T-helper 1 cell (primary cell): ENCODE data around the gene PLCH1.

Experiments
- DNase-seq, 5 donors: peaks; one replicate each; pipeline ENCODE4 v3.0.0-alpha.2; 2012 to 2020

The PLCH1 gene

DNA sequence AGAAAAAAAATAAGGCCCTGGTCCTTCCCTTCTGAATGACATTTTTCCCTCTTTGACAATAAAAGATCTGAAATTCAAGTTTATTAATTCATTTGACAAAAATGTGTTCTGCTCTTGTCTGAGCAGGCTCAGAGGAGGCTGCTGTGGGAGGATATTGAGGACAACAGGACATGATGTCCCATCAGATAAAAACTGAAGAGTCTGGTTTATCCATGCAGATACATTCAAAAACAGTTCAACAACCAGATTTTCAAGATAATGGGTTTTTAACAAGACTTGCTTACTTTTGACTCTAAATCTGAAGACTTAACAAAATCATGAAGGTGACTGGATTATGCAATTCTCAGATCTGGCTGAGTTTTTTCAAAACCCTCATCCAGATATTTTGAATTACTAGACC, 414.5 kb downstream of the PLCH1 start:
- DNase-seq: no peak

DNA sequence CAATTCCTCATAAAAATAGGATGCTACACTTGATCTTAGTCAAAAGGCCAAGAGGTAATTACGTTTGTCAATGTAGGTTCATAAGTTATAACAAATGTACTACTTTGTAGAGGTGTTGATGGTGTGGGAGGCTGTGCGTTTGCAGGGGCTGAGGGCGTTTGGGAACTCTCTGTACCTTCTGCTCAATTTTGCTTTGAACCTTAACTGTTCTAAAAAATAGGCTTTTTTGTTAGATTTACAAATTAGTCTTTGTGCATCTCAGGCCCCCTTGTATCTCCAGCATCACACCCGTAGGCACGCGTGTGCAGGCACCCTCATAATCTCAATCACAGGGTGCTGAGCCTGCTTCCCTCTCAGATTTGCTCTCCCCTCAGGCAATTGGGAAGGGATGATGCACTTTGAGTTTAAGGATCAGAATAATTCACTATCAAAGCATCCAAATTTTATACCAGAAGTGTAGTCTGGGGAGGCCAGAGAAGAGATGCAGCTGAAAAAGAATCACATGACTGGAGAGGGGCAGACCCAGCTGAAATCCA, 415.3 kb downstream of the PLCH1 start:
- no peak for DNase-seq

DNA sequence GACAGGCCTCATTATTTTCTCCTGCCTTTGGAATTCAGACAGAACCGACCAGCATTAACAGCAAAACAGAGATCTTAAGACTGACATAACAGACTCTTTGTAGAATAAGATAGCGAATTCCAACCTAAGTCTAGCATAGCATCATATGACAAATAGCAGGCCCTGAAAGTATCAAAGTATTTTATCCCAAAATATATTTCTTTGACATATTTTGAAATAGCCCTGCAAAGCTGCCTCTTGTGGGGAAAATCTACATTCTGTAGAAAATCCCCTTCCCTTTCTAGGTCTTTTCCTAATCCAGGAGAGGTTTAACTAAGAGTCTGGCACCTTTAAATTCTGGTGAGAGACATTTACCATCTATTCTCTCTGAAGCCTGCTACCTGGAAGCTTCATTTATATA, 417.0 kb downstream of the PLCH1 start:
- DNase-seq: no peak

DNA sequence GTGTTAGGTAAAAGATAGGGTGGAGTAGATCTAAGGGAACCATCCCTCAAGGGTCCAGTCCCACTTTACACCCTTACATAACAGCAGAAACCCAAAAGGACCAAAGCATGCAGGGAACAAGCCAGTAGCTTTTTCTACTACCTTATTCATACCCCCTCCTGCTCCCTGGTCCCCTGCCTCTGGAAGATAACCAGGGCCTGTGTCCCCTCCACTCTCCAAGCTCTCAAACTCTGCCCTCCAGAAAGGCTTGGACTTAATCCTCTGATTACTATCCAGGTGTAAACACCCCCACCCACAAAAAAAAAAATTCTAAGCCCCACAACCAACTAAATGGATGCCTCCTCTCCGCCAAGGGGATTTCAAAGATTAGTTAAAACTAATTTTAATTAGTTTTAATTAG, 417.4 kb downstream of the PLCH1 start:
- no peak for DNase-seq

DNA sequence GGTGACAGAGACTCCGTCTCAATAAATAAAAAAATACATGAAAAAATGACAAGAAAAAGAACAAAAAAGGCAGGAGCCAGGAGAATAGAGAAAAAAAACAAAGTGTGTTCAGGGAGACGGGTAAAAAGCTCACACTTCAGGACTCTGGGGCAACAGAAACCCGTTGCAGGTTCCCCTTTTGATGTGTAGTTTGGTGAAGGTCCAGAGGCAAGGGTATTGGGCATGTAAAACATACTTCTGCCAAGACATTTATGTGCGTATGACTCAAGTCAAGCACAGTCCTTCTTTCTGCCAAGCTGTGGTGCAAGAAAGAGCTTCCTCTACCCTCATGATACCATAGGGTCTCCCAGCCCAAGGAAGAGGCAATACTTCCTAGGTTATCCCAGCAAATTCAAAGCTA, 418.0 kb downstream of the PLCH1 start:
- DNase-seq: no peak

DNA sequence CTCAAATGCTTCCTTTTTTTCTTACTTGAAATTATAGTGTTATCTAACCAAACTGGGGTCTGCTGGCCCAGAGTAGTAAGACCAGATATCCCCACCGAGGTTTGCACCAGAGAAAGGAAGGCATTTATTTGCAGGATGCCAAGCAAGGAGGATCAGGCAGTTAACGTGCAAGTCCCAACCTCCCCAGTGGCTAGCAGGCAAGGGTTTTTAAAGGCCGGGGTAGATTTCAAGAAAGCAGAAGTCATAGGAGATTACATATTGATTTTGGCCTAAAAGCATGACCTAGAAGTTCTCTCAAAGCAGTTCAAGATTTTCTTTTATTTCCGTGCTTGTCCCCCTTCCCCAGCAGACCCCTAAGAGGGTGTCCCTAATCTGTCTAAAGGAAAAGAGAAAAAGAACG, 418.6 kb downstream of the PLCH1 start:
- no peak for DNase-seq
